Memory B cell (primary cell): ENCODE measurements around the gene PTRH1.

Experiments used
- ATAC-seq: fragments of 150-1000 bp; cut with Tn5 transposase; 2 replicates; pipeline ENCODE4 v1.10.0; 2021; ENCODE audit warnings: low read depth, mild to moderate bottlenecking, moderate library complexity
- DNase-seq, 2 donors: peaks; one replicate each; pipeline ENCODE4 v3.0.0; 2022; ENCODE audit warnings: low spot score in 2 of 2
- H3K27ac Mint-ChIP-seq: one replicate; pipeline ENCODE4 v1.8.0; 2022; ENCODE audit warnings: mild to moderate bottlenecking, moderate library complexity, mixed read lengths
- H3K27me3 Mint-ChIP-seq: one replicate; pipeline ENCODE4 v1.8.0; 2022; ENCODE audit warnings: mixed read lengths
- H3K36me3 Mint-ChIP-seq: one replicate; pipeline ENCODE4 v1.8.0; 2022; ENCODE audit warnings: mild to moderate bottlenecking, mixed read lengths
- H3K4me1 Mint-ChIP-seq: one replicate; pipeline ENCODE4 v1.8.0; 2022; ENCODE audit warnings: mixed read lengths
- H3K4me3 Mint-ChIP-seq: one replicate; pipeline ENCODE4 v1.8.0; 2022; ENCODE audit warnings: mild to moderate bottlenecking, moderate library complexity, mixed read lengths
- H3K9me3 Mint-ChIP-seq: one replicate; pipeline ENCODE4 v1.8.0; 2022; ENCODE audit warnings: mixed read lengths

The PTRH1 gene

DNA sequence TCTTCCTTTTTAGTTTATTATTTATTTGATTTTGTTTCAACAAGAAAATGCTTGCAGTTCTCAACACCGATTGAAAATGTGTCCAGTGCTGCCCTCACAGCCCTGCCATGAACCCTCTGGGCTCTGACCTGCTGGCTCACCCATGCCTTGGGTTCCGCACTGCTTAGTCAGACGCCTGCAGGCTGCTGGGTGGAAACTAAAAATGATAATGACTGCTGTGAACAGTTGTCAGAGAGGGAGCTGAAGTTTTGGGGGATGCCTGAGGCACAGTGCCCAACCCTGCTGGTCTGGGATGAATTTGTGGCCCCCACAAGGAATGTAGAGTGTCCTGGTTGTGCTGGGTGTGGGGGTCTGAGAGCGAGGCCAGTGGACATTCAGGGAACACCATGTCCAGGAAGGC is 30.9 kb downstream of the PTRH1 start:
- ATAC-seq = no peak
- Mint-ChIP-seq H3K4me3 (no peak overlapping the region), H3K27me3 (peaks cover 16% of the 10 kb centered on the region), H3K9me3 (no peaks in the 10 kb centered on the region), H3K27ac (no peak overlapping the region), H3K4me1 (no peaks in the 10 kb centered on the region), H3K36me3 (no peaks in the 10 kb centered on the region)
- no peak for DNase-seq

GRCh38 chr9:127683723-127684122 is 31.7 kb downstream of the PTRH1 start:
- Mint-ChIP-seq H3K27ac (no peak overlapping the region), H3K4me3 (no peak overlapping the region), H3K4me1 (no peaks in the 10 kb centered on the region), H3K9me3 (no peaks in the 10 kb centered on the region), H3K36me3 (no peaks in the 10 kb centered on the region), H3K27me3 (peaks cover 21% of the 10 kb centered on the region)
- DNase-seq = no peak
- ATAC-seq = no peak

- no peaks in the 10 kb centered on the region for H3K4me1 Mint-ChIP-seq
- H3K27ac Mint-ChIP-seq = no peak overlapping the region
- H3K36me3 Mint-ChIP-seq = no peaks in the 10 kb centered on the region
- H3K9me3 Mint-ChIP-seq = no peaks in the 10 kb centered on the region
- peaks cover 22% of the 10 kb centered on the region for H3K27me3 Mint-ChIP-seq
- H3K4me3 Mint-ChIP-seq = no peak overlapping the region
- no peak for ATAC-seq
- DNase-seq = no peak
Observed at GRCh38 chr9:127682351-127683136, 32.9 kb downstream of the PTRH1 start.

GRCh38 chr9:127680846-127681245 is 34.6 kb downstream of the PTRH1 start:
- Mint-ChIP-seq H3K27ac (no peak overlapping the region), H3K27me3 (peaks cover 20% of the 10 kb centered on the region), H3K4me3 (no peak overlapping the region), H3K9me3 (no peaks in the 10 kb centered on the region), H3K4me1 (no peaks in the 10 kb centered on the region), H3K36me3 (no peaks in the 10 kb centered on the region)
- DNase-seq (no peak), ATAC-seq (no peak)

DNA sequence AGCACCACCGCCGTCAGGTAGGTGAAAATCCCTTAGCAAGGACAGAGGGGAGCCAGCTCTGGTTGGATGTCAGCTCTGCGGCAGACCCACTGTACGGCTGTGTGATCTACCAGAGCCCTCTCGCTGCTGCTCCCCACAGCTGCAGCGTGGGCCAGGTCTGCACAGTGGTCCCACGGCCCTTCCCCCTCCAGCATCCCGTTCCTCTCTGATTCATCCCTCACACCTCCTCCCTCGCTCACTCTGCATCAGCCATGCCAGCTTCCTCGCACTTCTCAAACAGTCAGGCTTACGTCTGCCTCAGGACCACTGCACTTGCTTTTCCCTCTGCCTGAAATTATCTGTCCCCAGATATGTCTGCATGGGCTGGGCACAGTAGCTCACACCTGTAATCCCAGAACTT is 35.2 kb downstream of the PTRH1 start:
- H3K4me3 Mint-ChIP-seq = no peak overlapping the region
- H3K4me1 Mint-ChIP-seq = no peaks in the 10 kb centered on the region
- H3K9me3 Mint-ChIP-seq = no peaks in the 10 kb centered on the region
- no peak for ATAC-seq
- no peak overlapping the region for H3K27ac Mint-ChIP-seq
- DNase-seq = no peak
- H3K27me3 Mint-ChIP-seq = peaks cover 20% of the 10 kb centered on the region
- no peaks in the 10 kb centered on the region for H3K36me3 Mint-ChIP-seq

GRCh38 chr9:127679506-127679905 is 36.0 kb downstream of the PTRH1 start:
- ATAC-seq = no peak
- Mint-ChIP-seq H3K4me1 (no peaks in the 10 kb centered on the region), H3K27ac (no peak overlapping the region), H3K9me3 (no peaks in the 10 kb centered on the region), H3K4me3 (no peak overlapping the region), H3K36me3 (no peaks in the 10 kb centered on the region), H3K27me3 (peaks cover 17% of the 10 kb centered on the region)
- no peak for DNase-seq

- Mint-ChIP-seq H3K4me1 (no peaks in the 10 kb centered on the region), H3K9me3 (no peaks in the 10 kb centered on the region), H3K27ac (no peak overlapping the region), H3K27me3 (peaks cover 12% of the 10 kb centered on the region), H3K36me3 (no peaks in the 10 kb centered on the region), H3K4me3 (no peak overlapping the region)
- DNase-seq (no peak), ATAC-seq (no peak)
Observed at GRCh38 chr9:127676638-127677037, 38.8 kb downstream of the PTRH1 start.

DNA sequence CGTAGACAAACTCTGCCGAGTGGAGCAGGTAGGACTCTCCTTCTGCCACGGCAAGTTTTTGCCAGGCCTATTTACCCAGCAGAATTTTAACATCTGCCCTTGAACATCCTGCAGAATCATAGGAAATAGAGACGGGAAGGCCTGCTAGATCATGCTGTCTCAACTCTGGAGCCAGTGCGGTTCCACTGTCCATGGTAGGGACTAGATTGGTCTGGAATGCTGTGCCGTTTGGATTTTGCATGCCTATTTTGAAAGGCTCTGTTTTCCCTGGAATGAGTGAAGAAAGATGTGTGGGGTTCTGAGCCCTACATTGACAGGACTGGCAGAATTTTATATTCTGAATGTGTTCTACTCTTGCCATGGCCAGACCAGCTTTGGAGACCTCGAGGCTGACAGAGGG is 42.2 kb downstream of the PTRH1 start:
- no peaks in the 10 kb centered on the region for H3K4me1 Mint-ChIP-seq
- no peaks in the 10 kb centered on the region for H3K9me3 Mint-ChIP-seq
- no peak overlapping the region for H3K27ac Mint-ChIP-seq
- H3K4me3 Mint-ChIP-seq = no peak overlapping the region
- H3K27me3 Mint-ChIP-seq = no peaks in the 10 kb centered on the region
- H3K36me3 Mint-ChIP-seq = no peaks in the 10 kb centered on the region
- ATAC-seq (no peak), DNase-seq (no peak)

DNA sequence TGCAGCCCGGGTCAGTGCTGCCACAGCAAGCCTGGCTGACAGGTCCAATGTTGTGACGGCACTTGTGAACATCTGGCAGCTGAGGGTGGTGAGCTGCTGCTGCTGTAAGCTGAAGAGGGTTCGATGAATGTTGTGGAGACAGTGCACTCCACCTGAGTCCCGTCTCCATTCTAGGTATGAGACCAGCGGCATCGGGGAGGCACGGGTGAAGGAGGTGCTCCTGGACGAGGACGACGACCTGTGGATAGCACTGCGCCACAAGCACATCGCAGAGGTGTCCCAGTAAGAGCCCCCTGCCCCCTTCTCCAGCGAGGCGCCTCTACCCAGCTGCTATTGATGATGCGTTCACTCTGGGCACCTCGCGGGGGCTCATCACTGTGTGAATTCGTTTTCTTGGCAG is 47.6 kb downstream of the PTRH1 start:
- no peaks in the 10 kb centered on the region for H3K36me3 Mint-ChIP-seq
- ATAC-seq (no peak), DNase-seq (no peak)
- H3K27ac Mint-ChIP-seq = no peak overlapping the region
- no peaks in the 10 kb centered on the region for H3K4me1 Mint-ChIP-seq
- H3K4me3 Mint-ChIP-seq = no peak overlapping the region
- no peaks in the 10 kb centered on the region for H3K9me3 Mint-ChIP-seq
- peaks cover 7% of the 10 kb centered on the region for H3K27me3 Mint-ChIP-seq

GRCh38 chr9:127667127-127667844 is 48.2 kb downstream of the PTRH1 start:
- Mint-ChIP-seq H3K27ac (no peak overlapping the region), H3K36me3 (no peaks in the 10 kb centered on the region)
- ATAC-seq = no peak

GRCh38 chr9:127664678-127665507 is 50.6 kb downstream of the PTRH1 start:
- H3K9me3 Mint-ChIP-seq = no peaks in the 10 kb centered on the region
- no peaks in the 10 kb centered on the region for H3K4me1 Mint-ChIP-seq
- no peak for DNase-seq
- peaks cover 11% of the 10 kb centered on the region for H3K27me3 Mint-ChIP-seq
- H3K4me3 Mint-ChIP-seq = no peak overlapping the region
- H3K27ac Mint-ChIP-seq = no peak overlapping the region
- no peak for ATAC-seq
- H3K36me3 Mint-ChIP-seq = no peaks in the 10 kb centered on the region

More at GRCh38 chr9:127667127-127667844, 48.2 kb downstream of the PTRH1 start:
- H3K4me3 Mint-ChIP-seq = no peak overlapping the region
- DNase-seq = no peak
- H3K4me1 Mint-ChIP-seq = no peaks in the 10 kb centered on the region
- no peaks in the 10 kb centered on the region for H3K9me3 Mint-ChIP-seq
- H3K27me3 Mint-ChIP-seq = peaks cover 9% of the 10 kb centered on the region

DNA sequence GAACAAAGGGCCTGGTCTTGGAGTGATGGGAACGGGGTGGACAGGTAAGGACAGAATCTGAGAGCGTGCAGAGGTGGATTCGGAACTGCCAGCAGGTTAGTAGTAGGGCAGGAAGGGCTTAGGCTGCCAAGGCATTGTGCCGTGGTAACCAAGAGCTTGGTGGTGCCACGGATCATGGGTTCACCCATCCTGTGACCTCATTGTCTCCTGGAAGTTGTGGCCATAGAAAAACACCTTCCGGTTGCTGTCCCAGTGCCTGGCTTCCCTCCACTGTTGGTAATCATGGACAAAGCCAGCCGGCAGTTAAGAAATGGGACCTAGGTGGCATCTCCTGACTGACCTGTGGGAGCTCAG is 51.2 kb downstream of the PTRH1 start:
- no peak overlapping the region for H3K4me3 Mint-ChIP-seq
- ATAC-seq = no peak
- no peaks in the 10 kb centered on the region for H3K36me3 Mint-ChIP-seq
- no peak overlapping the region for H3K27ac Mint-ChIP-seq
- DNase-seq = no peak
- H3K9me3 Mint-ChIP-seq = no peaks in the 10 kb centered on the region
- H3K4me1 Mint-ChIP-seq = no peaks in the 10 kb centered on the region
- H3K27me3 Mint-ChIP-seq = peaks cover 11% of the 10 kb centered on the region
